GM23248 (cell line): ENCODE results near the gene MIGA2.

Experiments used
- EZH2 ChIP-seq: fragments of 200-600 bp; sonication (generic); IDR thresholded peaks from 2 replicates; pipeline ENCODE4 v1.6.1; 2018; ENCODE audit warnings: antibody characterized with exemption, mild to moderate bottlenecking; ENCODE audit not compliant: insufficient read depth, poor library complexity, severe bottlenecking
- EZH2phosphoT487 ChIP-seq: fragments of 200-600 bp; sonication (generic); IDR thresholded peaks from 2 replicates; pipeline ENCODE4 v1.6.1; 2018; ENCODE audit warnings: antibody characterized with exemption, moderate library complexity, mild to moderate bottlenecking, low read depth; ENCODE audit not compliant: insufficient read depth

GRCh38 chr9:129052592-129052991, 16.2 kb downstream of the MIGA2 start:
- no peak for TF ChIP-seq EZH2
- TF ChIP-seq EZH2phosphoT487 = no peak
